H1 (cell line): Measurements from ENCODE around the gene RPL23. TPM values are rescaled to one million over a fixed set of nuclear protein-coding genes. Genes with fewer than 3 reads are reported as not detected.

Experiments
- CTCF ChIA-PET: fragments of 300-600 bp; sonication (Branson Sonifier 250); formaldehyde crosslinking; loops from one replicate; lab custom pipeline; 2021; ENCODE audit not compliant: partially characterized antibody; lab: Charles Lee
- POLR2A ChIA-PET: fragments of 300-600 bp; sonication (Branson Sonifier 250); formaldehyde crosslinking; loops from one replicate; lab custom pipeline; 2021; ENCODE audit warnings: inconsistent platforms; ENCODE audit not compliant: partially characterized antibody; lab: Charles Lee
- DNase-seq, 2 experiments: peaks; one replicate each; pipeline versions ENCODE4 v3.0.0 to v3.0.0-alpha.2; 2010 to 2022; ENCODE audit warnings: low spot score in 2 of 2, low read depth in 1 of 2, mixed read lengths in 1 of 2
- FAIRE-seq: peaks from 2 replicates; lab custom pipeline; 2011; peaks lifted over from hg19 to GRCh38; lab: Jason Lieb, UNC
- H2AFZ ChIP-seq: 2 replicates; pipeline ENCODE4 v1.8.1; 2012; ENCODE audit warnings: low read length, inconsistent platforms
- H2AK5ac ChIP-seq: 2 replicates; pipeline ENCODE4 v1.6.1; 2013; ENCODE audit warnings: low read depth, low read length
- H2BK120ac ChIP-seq: replicated peaks from 2 replicates; pipeline ENCODE3; 2013; ENCODE audit warnings: low read depth, low read length, inconsistent platforms
- H2BK12ac ChIP-seq: 2 replicates; pipeline ENCODE4 v1.6.1; 2013; ENCODE audit warnings: low read depth, low read length
- H2BK15ac ChIP-seq: 2 replicates; pipeline ENCODE4 v1.6.1; 2013; ENCODE audit warnings: low read length
- H2BK20ac ChIP-seq: 2 replicates; pipeline ENCODE4 v1.6.1; 2013; ENCODE audit warnings: low read length
- H2BK5ac ChIP-seq: 2 replicates; pipeline ENCODE4 v1.6.1; 2013; ENCODE audit warnings: low read depth, low read length
- H3K14ac ChIP-seq: 2 replicates; pipeline ENCODE4 v1.6.1; 2013; ENCODE audit warnings: inconsistent platforms; ENCODE audit not compliant: insufficient read length
- H3K18ac ChIP-seq: 2 replicates; pipeline ENCODE4 v1.6.1; 2013; ENCODE audit warnings: low read length; ENCODE audit errors: extremely low read depth
- H3K23ac ChIP-seq: 2 replicates; pipeline ENCODE4 v1.6.1; 2013; ENCODE audit warnings: inconsistent platforms; ENCODE audit not compliant: insufficient read length
- H3K23me2 ChIP-seq: 2 replicates; pipeline ENCODE4 v1.6.1; 2013; ENCODE audit warnings: low read depth, low read length
- H3K27ac ChIP-seq: 2 replicates; pipeline ENCODE4 v1.6.1; 2011; ENCODE audit warnings: low read depth, low read length, inconsistent platforms
- H3K27me3 ChIP-seq, 4 experiments: replicated peaks in 1 of 4; 1 replicate in 1 of 4; 2 replicates in 3 of 4; pipeline versions ENCODE4 v1.6.1 to v1.8.1; 2011 to 2013; ENCODE audit warnings: low read length in 3 of 4, mild to moderate bottlenecking in 3 of 4, inconsistent platforms in 2 of 4, mixed read lengths in 2 of 4, moderate library complexity in 1 of 4; ENCODE audit not compliant: control insufficient read depth in 3 of 4, insufficient read depth in 3 of 4; ENCODE audit errors: extremely low read depth in 1 of 4
- H3K36me3 ChIP-seq, 4 experiments: 2 replicates each; pipeline versions ENCODE4 v1.6.1 to v1.8.1; 2011 to 2013; ENCODE audit warnings: mild to moderate bottlenecking in 4 of 4, low read length in 3 of 4, moderate library complexity in 2 of 4, control low read depth in 1 of 4, inconsistent platforms in 1 of 4; ENCODE audit not compliant: insufficient read depth in 4 of 4, control insufficient read depth in 2 of 4
- H3K4ac ChIP-seq: replicated peaks from 2 replicates; pipeline ENCODE3; 2013; ENCODE audit warnings: low read length, low read depth, mixed read lengths, inconsistent platforms; ENCODE audit not compliant: insufficient read length
- H3K4me1 ChIP-seq, 4 experiments: replicated peaks in 1 of 4; 1 replicate in 1 of 4; 2 replicates in 3 of 4; pipeline versions ENCODE4 v1.6.1 to v1.8.1; 2011 to 2013; ENCODE audit warnings: low read length in 3 of 4, inconsistent platforms in 2 of 4, mixed read lengths in 1 of 4; ENCODE audit not compliant: insufficient read depth in 4 of 4, control insufficient read depth in 3 of 4
- H3K4me2 ChIP-seq, 2 experiments: 2 replicates each; pipeline versions ENCODE4 v1.6.1 to v1.8.1; 2011 to 2013; ENCODE audit warnings: low read depth in 2 of 2, low read length in 2 of 2, control low read depth in 1 of 2, inconsistent platforms in 1 of 2, mild to moderate bottlenecking in 1 of 2; ENCODE audit not compliant: insufficient read depth in 1 of 2
- H3K4me3 ChIP-seq, 4 experiments: fragments of 200-600, 300-600 bp in 1 of 4; sonication (generic), shearing (Covaris generic), sonication (Bioruptor Twin) in 1 of 4; 2 replicates each; pipeline versions ENCODE4 v1.5.1 to v1.8.1; 2011 to 2016; ENCODE audit warnings: low read length in 4 of 4, low read depth in 3 of 4, control low read depth in 2 of 4, inconsistent platforms in 2 of 4, mild to moderate bottlenecking in 2 of 4, mixed read lengths in 1 of 4, moderate library complexity in 1 of 4; ENCODE audit not compliant: insufficient read depth in 2 of 4; ENCODE audit errors: extremely low read depth in 1 of 4
- H3K56ac ChIP-seq: replicated peaks from 2 replicates; pipeline ENCODE3; 2013; ENCODE audit warnings: low read depth, mild to moderate bottlenecking, mixed read lengths, low read length, inconsistent platforms; ENCODE audit not compliant: insufficient read length
- H3K79me1 ChIP-seq: 2 replicates; pipeline ENCODE4 v1.6.1; 2013; ENCODE audit warnings: low read depth, low read length, control low read depth
- H3K79me2 ChIP-seq, 2 experiments: 2 replicates each; pipeline versions ENCODE4 v1.6.1 to v1.8.1; 2012 to 2013; ENCODE audit warnings: low read length in 2 of 2, mild to moderate bottlenecking in 2 of 2, inconsistent platforms in 1 of 2; ENCODE audit not compliant: insufficient read depth in 2 of 2, control insufficient read depth in 1 of 2
- H3K9ac ChIP-seq, 4 experiments: replicated peaks in 1 of 4; 1 replicate in 1 of 4; 2 replicates in 3 of 4; pipeline versions ENCODE4 v1.6.1 to v1.8.1; 2011 to 2013; ENCODE audit warnings: low read depth in 3 of 4, low read length in 3 of 4, control low read depth in 2 of 4, mild to moderate bottlenecking in 2 of 4, moderate library complexity in 2 of 4, inconsistent platforms in 1 of 4; ENCODE audit errors: extremely low read depth in 1 of 4
- H3K9me3 ChIP-seq, 2 experiments: 2 replicates each; pipeline versions ENCODE4 v1.6.1 to v1.8.1; 2012 to 2013; ENCODE audit warnings: mild to moderate bottlenecking in 2 of 2, moderate library complexity in 2 of 2, control low read depth in 1 of 2, inconsistent platforms in 1 of 2, low read depth in 1 of 2, low read length in 1 of 2, mixed read lengths in 1 of 2; ENCODE audit not compliant: insufficient read depth in 2 of 2
- H4K20me1 ChIP-seq, 2 experiments: replicated peaks in 1 of 2; 2 replicates each; pipeline versions ENCODE3 to v1.8.1; 2011 to 2013; ENCODE audit warnings: inconsistent platforms in 2 of 2, low read length in 2 of 2, mild to moderate bottlenecking in 1 of 2; ENCODE audit not compliant: insufficient read depth in 2 of 2, control insufficient read depth in 1 of 2
- H4K5ac ChIP-seq: 2 replicates; pipeline ENCODE4 v1.6.1; 2013; ENCODE audit warnings: low read length, low read depth, mixed read lengths, inconsistent platforms; ENCODE audit not compliant: insufficient read length
- H4K8ac ChIP-seq: 2 replicates; pipeline ENCODE4 v1.8.0; 2013; ENCODE audit warnings: mild to moderate bottlenecking, moderate library complexity, low read length, inconsistent platforms; ENCODE audit not compliant: insufficient read depth; ENCODE audit errors: extremely low read depth
- H4K91ac ChIP-seq: replicated peaks from 2 replicates; pipeline ENCODE3; 2013; ENCODE audit warnings: low read length, mixed read lengths, inconsistent platforms; ENCODE audit not compliant: insufficient read length
- CREB1 ChIP-seq: IDR thresholded peaks from 2 replicates; pipeline ENCODE4 v1.6.1; 2012; ENCODE audit warnings: inconsistent platforms
- CTBP2 ChIP-seq: IDR thresholded peaks from 2 replicates; pipeline ENCODE4 v1.7.0; 2011; ENCODE audit warnings: borderline replicate concordance, mild to moderate bottlenecking, moderate library complexity, mixed read lengths, low read length; ENCODE audit not compliant: insufficient read depth, insufficient read length
- EP300 ChIP-seq, 2 experiments: IDR thresholded peaks; 1 replicate in 1 of 2; 2 replicates in 1 of 2; pipeline ENCODE4 v1.6.1; 2011 to 2012; ENCODE audit warnings: low read depth in 2 of 2, low read length in 2 of 2, mild to moderate bottlenecking in 2 of 2, borderline replicate concordance in 1 of 2, inconsistent platforms in 1 of 2, moderate library complexity in 1 of 2
- JUN ChIP-seq: IDR thresholded peaks from 2 replicates; pipeline ENCODE4 v1.6.1; 2011; ENCODE audit warnings: low read depth, mild to moderate bottlenecking, improper control_type of control experiment, low read length
- RNF2 ChIP-seq: fragments of 200-900, 300-1000 bp; sonication (generic); IDR thresholded peaks from 2 replicates; pipeline ENCODE4 v1.7.1; 2016; ENCODE audit warnings: borderline replicate concordance, low read depth, mild to moderate bottlenecking, antibody characterized with exemption, low read length; ENCODE audit not compliant: poor library complexity, severe bottlenecking; ENCODE audit errors: missing control alignments
- RXRA ChIP-seq: IDR thresholded peaks from 2 replicates; pipeline ENCODE4 v1.6.1; 2011; ENCODE audit warnings: low read depth, mild to moderate bottlenecking, low read length, moderate library complexity; ENCODE audit not compliant: insufficient read depth
- SIRT6 ChIP-seq: IDR thresholded peaks from one replicate; pipeline ENCODE4 v1.7.1; 2012; ENCODE audit warnings: low read length, inconsistent platforms
- SP2 ChIP-seq: IDR thresholded peaks from 2 replicates; pipeline ENCODE4 v1.6.1; 2012; ENCODE audit warnings: mild to moderate bottlenecking, low read length, inconsistent platforms
- TEAD4 ChIP-seq: IDR thresholded peaks from 2 replicates; pipeline ENCODE4 v1.6.1; 2012; ENCODE audit warnings: low read depth, low read length, inconsistent platforms, mixed read lengths
- YY1 ChIP-seq: IDR thresholded peaks from 2 replicates; pipeline ENCODE4 v1.6.1; 2011; ENCODE audit warnings: low read depth, mild to moderate bottlenecking, low read length
- WGBS, 2 experiments: shearing (Covaris generic) in 1 of 2; methylation state at CpG; one replicate each; pipeline versions ENCODE4 v1.1.6 to v1.1.7; 2013 to 2015; ENCODE audit warnings: low lambda C conversion rate in 2 of 2, mixed read lengths in 2 of 2, inconsistent platforms in 1 of 2, low coverage in 1 of 2, missing lambda C conversion rate in 1 of 2; ENCODE audit not compliant: insufficient replicate concordance in 2 of 2, insufficient coverage in 1 of 2, insufficient read length in 1 of 2; ENCODE audit errors: extremely low coverage in 1 of 2, missing lambda C conversion rate in 1 of 2; 5-methylcytosine and 5-hydroxymethylcytosine counted together
- polyA plus RNA-seq, 7 experiments: library from polyadenylated mRNA; depleted of rRNA in 3 of 7; stranded (reverse) in 5 of 7; unstranded in 2 of 7; fragments of >200 nt in 5 of 7; fragments of 200-250 nt in 2 of 7; gene quantifications; 1 replicate in 5 of 7; 2 replicates in 1 of 7; 4 replicates in 1 of 7; pipeline versions ENCODE4 v1.2.1 to v1.2.3, GENCODE V29; 2011 to 2013; ENCODE audit warnings: missing spikeins in 2 of 7, mixed read lengths in 2 of 7
- total RNA-seq: library from RNA; stranded (reverse); fragmentation: NEBNext Ultra II Directional; extraction: Animal tissue kit (Norgen Biotek cat#: 25700); gene quantifications from 2 replicates; pipeline ENCODE4 v1.2.1, GENCODE V29; 2021
- TF ChIP-seq, protein P1 (sequence below): IDR thresholded peaks from 2 replicates; pipeline ENCODE4 v1.6.1; 2012; ENCODE audit warnings: low read length, inconsistent platforms

The RPL23 gene
- total and polyA plus RNA-seq, 2 of the 8 experiments (the other 6 are each of a cell fraction or from before 2014, with no cell fraction given) = 2,148 to 2,502 TPM

DNA sequence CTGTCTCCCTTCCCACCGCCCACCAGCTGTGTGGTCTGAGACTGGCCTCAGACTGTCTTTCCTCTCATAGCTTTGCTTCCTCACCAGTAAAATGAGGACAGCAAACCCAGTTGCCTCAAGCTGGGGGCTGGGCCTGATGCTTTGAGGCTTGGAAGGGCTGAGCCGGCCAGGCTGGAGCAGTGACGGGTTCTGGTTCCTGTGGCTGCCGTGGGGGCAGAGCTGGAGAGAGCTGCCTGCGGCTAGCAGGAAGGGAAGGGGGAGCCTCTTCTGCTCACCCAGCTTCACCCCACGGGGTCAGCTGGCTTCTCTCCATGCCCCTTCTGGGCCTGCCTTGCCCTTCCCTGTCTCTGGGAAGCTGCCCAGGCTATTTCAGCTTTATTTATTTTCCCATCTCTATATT lies 40.1 kb upstream of the RPL23 start:
- H3K27me3 ChIP-seq = no peaks in the 10 kb centered on the region
- no peaks in the 10 kb centered on the region for H3K9me3 ChIP-seq
- peaks cover 0 to 7% (median 3%) of the 10 kb centered on the region in 4 experiments; a peak in 5 of 7 replicates for H3K4me1 ChIP-seq
- H3K79me2 ChIP-seq = peaks cover 0 to 8% of the 10 kb centered on the region in 2 experiments; a peak in 1 of 4 replicates
- H4K91ac ChIP-seq = no peak overlapping the region
- no peak overlapping the region for H2AFZ ChIP-seq
- no peak overlapping the region for H2BK12ac ChIP-seq
- H4K5ac ChIP-seq = no peak overlapping the region
- ChIA-PET CTCF (interaction anchor here (0.6 to 1.5 kb wide), 10 partner anchors 13 to 314 kb away, joined by 3 to 6 read pairs (median 4); partner anchors contain the start of gene LASP1NB), POLR2A (interaction anchor here (0.6 to 2.0 kb wide), 9 partner anchors 10 to 95 kb away, joined by 3 to 14 read pairs (median 4); partner anchors contain the start of genes LASP1, PIP4K2B and RPL23)
- no peak overlapping the region for H2BK5ac ChIP-seq
- H4K20me1 ChIP-seq = peaks cover 0 to 13% of the 10 kb centered on the region in 2 experiments
- H2BK15ac ChIP-seq = peak overlapping the region; percentile 16; the same call in 1 of the 2 replicates
- no peak overlapping the region for H3K14ac ChIP-seq
- no peak overlapping the region for H2AK5ac ChIP-seq
- no peak overlapping the region for H3K23ac ChIP-seq
- no peak overlapping the region for H3K4me3 ChIP-seq
- no peaks in the 10 kb centered on the region; the same call in 1 of the 2 replicates for H3K79me1 ChIP-seq
- no peak overlapping the region for H2BK120ac ChIP-seq
- H3K23me2 ChIP-seq = no peaks in the 10 kb centered on the region
- H3K18ac ChIP-seq = no peak overlapping the region
- no peak overlapping the region for H2BK20ac ChIP-seq
- peaks cover 4 to 30% (median 17%) of the 10 kb centered on the region in 4 experiments for H3K36me3 ChIP-seq
- no peak overlapping the region for H3K56ac ChIP-seq
- no peak overlapping the region for H3K9ac ChIP-seq
- H3K4ac ChIP-seq = no peak overlapping the region
- no peak for FAIRE-seq
- H4K8ac ChIP-seq = 0 out of 2 replicates have a peak overlapping the region, but pooled peaks have one; percentile 0
- H3K27ac ChIP-seq = no peak overlapping the region
- H3K4me2 ChIP-seq = no peak overlapping the region
- DNase-seq = no peak
- 88% methylated on average over 6 of the region's 6 CpGs; no CpG with 5 or more reads in 1 of the 2 experiments for WGBS, 2 experiments
- no peak for TF ChIP-seq RNF2
- TF ChIP-seq EP300 (IDR thresholded peaks at IDR 0.05; ENCODE audit: borderline replicate concordance in 1 of 2, low read depth in 2 of 2, low read length in 2 of 2) = no peak
- no peak for TF ChIP-seq SIRT6
- no peak for TF ChIP-seq JUN
- TF ChIP-seq, protein P1, sequence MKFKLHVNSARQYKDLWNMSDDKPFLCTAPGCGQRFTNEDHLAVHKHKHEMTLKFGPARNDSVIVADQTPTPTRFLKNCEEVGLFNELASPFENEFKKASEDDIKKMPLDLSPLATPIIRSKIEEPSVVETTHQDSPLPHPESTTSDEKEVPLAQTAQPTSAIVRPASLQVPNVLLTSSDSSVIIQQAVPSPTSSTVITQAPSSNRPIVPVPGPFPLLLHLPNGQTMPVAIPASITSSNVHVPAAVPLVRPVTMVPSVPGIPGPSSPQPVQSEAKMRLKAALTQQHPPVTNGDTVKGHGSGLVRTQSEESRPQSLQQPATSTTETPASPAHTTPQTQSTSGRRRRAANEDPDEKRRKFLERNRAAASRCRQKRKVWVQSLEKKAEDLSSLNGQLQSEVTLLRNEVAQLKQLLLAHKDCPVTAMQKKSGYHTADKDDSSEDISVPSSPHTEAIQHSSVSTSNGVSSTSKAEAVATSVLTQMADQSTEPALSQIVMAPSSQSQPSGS = no peak
- TF ChIP-seq CTBP2 = no peak
- no peak for TF ChIP-seq TEAD4
- TF ChIP-seq YY1 = no peak
- TF ChIP-seq SP2 = no peak
- TF ChIP-seq CREB1 = no peak
- TF ChIP-seq RXRA = no peak
